HCT116 (cell line): ENCODE results near the gene ZBTB2. TPM values are rescaled to one million over a fixed set of nuclear protein-coding genes. Genes with fewer than 3 reads are reported as not detected.

Source experiments
- ATAC-seq: fragments of 200-7000 bp; cut with Tn5 transposase; 2 replicates; pipeline ENCODE4 v1.9.1; 2020; ENCODE audit warnings: mild to moderate bottlenecking, moderate library complexity
- BruUV-seq: library from RNA; stranded (reverse); fragments of 400-500 nt; replicated peaks from 2 replicates; lab custom pipeline; 2021; lab: Mats Ljungman, UMichigan
- CTCF ChIA-PET: fragments of 300-600 bp; sonication (Branson Sonifier 250); formaldehyde crosslinking; loops from one replicate; lab custom pipeline; 2021; ENCODE audit warnings: antibody characterized with exemption; lab: Charles Lee
- POLR2A ChIA-PET: fragments of 300-600, 350-600 bp; sonication (Branson Sonifier 250); formaldehyde crosslinking; loops from one replicate; lab custom pipeline; 2021; ENCODE audit warnings: antibody characterized with exemption; lab: Charles Lee
- RAD21 ChIA-PET, 2 experiments: fragments of 300-600 bp; sonication (Branson Sonifier 250); formaldehyde crosslinking; loops; one replicate each; lab custom pipeline; 2023; ENCODE audit warnings: low total read pairs in 2 of 2; ENCODE audit not compliant: uncharacterized antibody in 2 of 2, unreplicated experiment in 2 of 2, low non-redundant PET in 1 of 2; lab: Charles Lee
- DNase-seq: peaks from one replicate; pipeline ENCODE4 v3.0.0-alpha.2; 2010; ENCODE audit warnings: low read depth, low spot score
- H2AFZ ChIP-seq: fragments of 200-600 bp; shearing (Covaris generic), sonication (generic); 2 replicates; pipeline ENCODE4 v1.6.1; 2017; ENCODE audit warnings: low read depth, mixed run types, mixed read lengths, antibody characterized with exemption, low read length; ENCODE audit not compliant: poor library complexity, severe bottlenecking
- H3K27ac ChIP-seq: 2 replicates; pipeline ENCODE4 v1.5.1; 2012; ENCODE audit warnings: low read depth, low read length
- H3K27me3 ChIP-seq: fragments of 200-600 bp; sonication (generic); 2 replicates; pipeline ENCODE4 v1.6.1; 2016; ENCODE audit warnings: mixed run types, low read length, mixed read lengths; ENCODE audit not compliant: insufficient read depth
- H3K36me3 ChIP-seq, 2 experiments: fragments of 200-500 bp in 1 of 2; fragments of 200-600 bp in 1 of 2; sonication (Bioruptor generic) in 1 of 2; sonication (generic) in 1 of 2; 2 replicates each; pipeline versions ENCODE4 v1.5.1 to v1.6.1; 2014 to 2016; ENCODE audit warnings: low read length in 2 of 2, inconsistent platforms in 1 of 2, mixed read lengths in 1 of 2, mixed run types in 1 of 2; ENCODE audit not compliant: insufficient read depth in 2 of 2, control insufficient read depth in 1 of 2
- H3K4me1 ChIP-seq, 2 experiments: fragments of 200-600 bp in 1 of 2; sonication (generic) in 1 of 2; 2 replicates each; pipeline versions ENCODE4 v1.5.1 to v1.6.1; 2012 to 2017; ENCODE audit warnings: low read length in 2 of 2, inconsistent platforms in 1 of 2, mild to moderate bottlenecking in 1 of 2, mixed read lengths in 1 of 2, mixed run types in 1 of 2, moderate library complexity in 1 of 2; ENCODE audit not compliant: insufficient read depth in 2 of 2, control insufficient read depth in 1 of 2
- H3K4me2 ChIP-seq: fragments of 200-600 bp; sonication (generic); 2 replicates; pipeline ENCODE4 v1.6.1; 2017; ENCODE audit warnings: mixed run types, low read length, mixed read lengths
- H3K4me3 ChIP-seq, 2 experiments: fragments of 200-600 bp in 1 of 2; sonication (generic) in 1 of 2; replicated peaks in 1 of 2; 2 replicates each; pipeline ENCODE4 v1.5.1; 2011 to 2016; ENCODE audit warnings: low read length in 2 of 2, control low read depth in 1 of 2, low read depth in 1 of 2, mild to moderate bottlenecking in 1 of 2, mixed read lengths in 1 of 2, mixed run types in 1 of 2
- H3K79me2 ChIP-seq: fragments of 200-600 bp; sonication (generic); 2 replicates; pipeline ENCODE4 v1.6.1; 2017; ENCODE audit warnings: mild to moderate bottlenecking, mixed run types, low read length, moderate library complexity, mixed read lengths; ENCODE audit not compliant: insufficient read depth
- H3K9ac ChIP-seq: fragments of 200-600 bp; sonication (generic); 2 replicates; pipeline ENCODE4 v1.6.1; 2016; ENCODE audit warnings: low read length, mixed read lengths
- H3K9me2 ChIP-seq: fragments of 200-600 bp; sonication (generic), shearing (Covaris generic); 2 replicates; pipeline ENCODE4 v1.6.1; 2017; ENCODE audit warnings: mixed run types, mild to moderate bottlenecking, moderate library complexity; ENCODE audit not compliant: insufficient read depth
- H3K9me3 ChIP-seq, 2 experiments: fragments of 200-500 bp in 1 of 2; fragments of 200-600 bp in 1 of 2; sonication (Bioruptor generic) in 1 of 2; sonication (generic) in 1 of 2; 2 replicates each; pipeline ENCODE4 v1.6.1; 2014 to 2017; ENCODE audit warnings: low read length in 2 of 2, mixed read lengths in 2 of 2, inconsistent platforms in 1 of 2, low read depth in 1 of 2, mild to moderate bottlenecking in 1 of 2, mixed run types in 1 of 2, moderate library complexity in 1 of 2; ENCODE audit not compliant: control insufficient read depth in 1 of 2, insufficient read depth in 1 of 2
- H4K20me1 ChIP-seq: fragments of 200-600 bp; sonication (generic), shearing (Covaris generic); 2 replicates; pipeline ENCODE4 v1.6.1; 2017; ENCODE audit warnings: mixed run types, mild to moderate bottlenecking, moderate library complexity; ENCODE audit not compliant: insufficient read depth
- CBX3 ChIP-seq: IDR thresholded peaks from 2 replicates; pipeline ENCODE4 v1.6.1; 2012; ENCODE audit warnings: low read depth
- JUND ChIP-seq: IDR thresholded peaks from 2 replicates; pipeline ENCODE4 v1.6.1; 2012
- SIN3A ChIP-seq: IDR thresholded peaks from 2 replicates; pipeline ENCODE4 v1.6.1; 2012; ENCODE audit warnings: low read depth
- SRF ChIP-seq: IDR thresholded peaks from 2 replicates; pipeline ENCODE4 v1.6.1; 2012; ENCODE audit warnings: low read depth
- TCF7L2 ChIP-seq: IDR thresholded peaks from 2 replicates; pipeline ENCODE4 v1.7.0; 2011; ENCODE audit warnings: borderline replicate concordance, inconsistent platforms; ENCODE audit not compliant: insufficient read depth, insufficient read length; ENCODE audit errors: extremely low read depth
- ZFX ChIP-seq: fragments of 450-650 bp; IDR thresholded peaks from 2 replicates; pipeline ENCODE4 v1.6.1; 2017
- intact Hi-C: fragments of 100-400 bp; cut with micrococcal nuclease; formaldehyde crosslinking; loops from 2 replicates; pipeline ENCODE4 v1.10.0; 2022
- total RNA-seq: library from RNA; stranded (reverse); gene quantifications from one replicate; pipeline ENCODE4 v1.2.1, GENCODE V29; 2021; ENCODE audit not compliant: unreplicated experiment

Gene ZBTB2
- total RNA-seq, 1 experiment from 2014 or later = 12.5 TPM

DNA sequence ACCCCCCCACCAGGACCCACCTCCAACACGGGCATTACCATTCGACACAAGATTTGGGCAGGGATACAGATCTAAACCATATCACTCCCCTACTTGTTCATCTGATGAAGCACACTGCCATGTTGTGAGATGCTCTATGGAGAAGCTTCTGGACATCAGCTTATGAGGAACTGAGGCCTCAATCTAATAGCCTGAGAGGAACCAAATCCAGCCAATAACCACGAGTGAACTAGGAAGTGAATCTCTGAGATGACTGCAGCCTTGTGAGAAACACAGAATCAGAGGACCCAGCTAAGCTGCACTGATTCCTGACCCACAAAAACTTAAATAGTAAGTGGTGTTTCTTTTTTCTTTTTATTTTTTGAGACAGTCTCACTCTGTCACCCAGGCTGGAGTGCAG is 21.6 kb upstream of the ZBTB2 start:
- no peak overlapping the region for H3K4me2 ChIP-seq
- no peaks in the 10 kb centered on the region for H3K4me1 ChIP-seq
- DNase-seq = no peak
- no peaks in the 10 kb centered on the region for H4K20me1 ChIP-seq
- BruUV-seq = no TSS peak
- H3K9me3 ChIP-seq = no peaks in the 10 kb centered on the region
- H3K9me2 ChIP-seq = no peaks in the 10 kb centered on the region
- H3K27ac ChIP-seq = no peak overlapping the region
- H2AFZ ChIP-seq = no peak overlapping the region
- ATAC-seq = no peak
- intact Hi-C loops = no loop called here
- no peak overlapping the region for H3K9ac ChIP-seq
- TF ChIP-seq TCF7L2 (no peak), CBX3 (no peak), SRF (no peak), JUND (no peak), ZFX (no peak)
- no peaks in the 10 kb centered on the region for H3K27me3 ChIP-seq
- CTCF ChIA-PET = no interaction called here
- no peak overlapping the region for H3K4me3 ChIP-seq
- RAD21 ChIA-PET = no interaction called here
- no peaks in the 10 kb centered on the region for H3K79me2 ChIP-seq
- POLR2A ChIA-PET = no interaction called here
- peaks cover 6 to 27% of the 10 kb centered on the region in 2 experiments; a peak in 3 of 4 replicates for H3K36me3 ChIP-seq

DNA sequence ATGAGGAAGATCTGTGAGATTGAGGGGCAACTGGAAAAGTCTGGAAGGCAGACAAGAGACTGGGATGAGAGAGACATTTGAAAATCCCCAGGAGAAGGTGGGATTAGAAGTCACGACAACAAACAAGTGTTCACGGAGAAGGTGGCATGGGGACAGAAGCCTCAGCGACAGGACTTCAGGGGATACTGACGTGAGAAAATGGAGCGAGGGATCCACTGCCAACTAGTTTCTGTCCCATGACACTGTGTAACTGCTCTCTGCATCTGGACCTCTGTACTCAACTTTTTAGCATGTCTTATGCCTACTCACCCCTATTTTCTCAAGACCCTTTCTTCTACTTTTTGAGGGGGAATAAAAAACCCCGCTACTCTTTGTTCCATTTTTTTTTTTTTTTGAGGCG is 18.3 kb upstream of the ZBTB2 start:
- ChIA-PET CTCF (no interaction called here), RAD21 (no interaction called here), POLR2A (no interaction called here)
- H3K9ac ChIP-seq = no peak overlapping the region
- DNase-seq (no peak), ATAC-seq (no peak)
- BruUV-seq = TSS peak; percentile 21
- H3K4me3 ChIP-seq = no peak overlapping the region
- H3K9me2 ChIP-seq = no peaks in the 10 kb centered on the region
- TF ChIP-seq SIN3A = no peak
- intact Hi-C loops = no loop called here
- H2AFZ ChIP-seq = no peak overlapping the region
- H3K4me1 ChIP-seq = no peaks in the 10 kb centered on the region
- 0 out of 2 replicates have a peak, but pooled peaks cover 13% of the 10 kb centered on the region for H3K79me2 ChIP-seq
- no peak overlapping the region for H3K4me2 ChIP-seq
- peaks cover under 1 to 29% of the 10 kb centered on the region in 2 experiments; a peak in 2 of 4 replicates for H3K36me3 ChIP-seq
- no peaks in the 10 kb centered on the region for H3K27me3 ChIP-seq
- no peak overlapping the region for H3K27ac ChIP-seq
- H4K20me1 ChIP-seq = no peaks in the 10 kb centered on the region; the same call in 1 of the 2 replicates
- H3K9me3 ChIP-seq = no peaks in the 10 kb centered on the region
